DND-41 (cell line): Measurements from ENCODE around the gene EPS8L3.

ENCODE experiments used
- ATAC-seq: fragments of 200-7000 bp; cut with Tn5 transposase; 3 replicates; pipeline ENCODE4 v1.9.1; 2021; ENCODE audit warnings: low read depth; ENCODE audit not compliant: insufficient read depth
- DNase-seq: peaks from one replicate; pipeline ENCODE4 v3.0.0-alpha.2; 2020
- H2AFZ ChIP-seq: 2 replicates; pipeline ENCODE4 v1.6.0; 2012; ENCODE audit warnings: low read depth, low read length
- H3K27ac ChIP-seq: 2 replicates; pipeline ENCODE4 v1.5.1; 2012; ENCODE audit warnings: low read length, inconsistent platforms
- H3K27me3 ChIP-seq: fragments of 200-600 bp; sonication (generic); 2 replicates; pipeline ENCODE4 v1.6.0; 2012; ENCODE audit warnings: low read length, mild to moderate bottlenecking, inconsistent platforms; ENCODE audit not compliant: insufficient read depth, poor library complexity
- H3K36me3 ChIP-seq: 2 replicates; pipeline ENCODE4 v1.5.1; 2012; ENCODE audit warnings: low read length, inconsistent platforms; ENCODE audit not compliant: insufficient read depth
- H3K4me1 ChIP-seq: 2 replicates; pipeline ENCODE4 v1.5.1; 2012; ENCODE audit warnings: mild to moderate bottlenecking, low read length; ENCODE audit not compliant: insufficient read depth
- H3K4me2 ChIP-seq: 2 replicates; pipeline ENCODE4 v1.6.0; 2012; ENCODE audit warnings: mild to moderate bottlenecking, moderate library complexity, low read length, inconsistent platforms; ENCODE audit not compliant: insufficient read depth
- H3K4me3 ChIP-seq, 2 experiments: fragments of 200-600 bp in 1 of 2; shearing (Covaris generic) in 1 of 2; 2 replicates each; pipeline ENCODE4 v1.5.1; 2012 to 2016; ENCODE audit warnings: inconsistent platforms in 2 of 2, low read length in 2 of 2, mild to moderate bottlenecking in 2 of 2, low read depth in 1 of 2, moderate library complexity in 1 of 2
- H3K79me2 ChIP-seq: 2 replicates; pipeline ENCODE4 v1.6.0; 2012; ENCODE audit warnings: low read length, inconsistent platforms; ENCODE audit not compliant: insufficient read depth
- H3K9ac ChIP-seq: 2 replicates; pipeline ENCODE4 v1.6.0; 2012; ENCODE audit warnings: low read depth, mild to moderate bottlenecking, inconsistent platforms, low read length, moderate library complexity
- H3K9me3 ChIP-seq: 2 replicates; pipeline ENCODE4 v1.5.1; 2012; ENCODE audit warnings: low read length, moderate library complexity, mild to moderate bottlenecking, inconsistent platforms; ENCODE audit not compliant: insufficient read depth, severe bottlenecking
- H4K20me1 ChIP-seq: 2 replicates; pipeline ENCODE4 v1.6.0; 2012; ENCODE audit warnings: low read length; ENCODE audit not compliant: insufficient read depth
- CTCF ChIP-seq: IDR thresholded peaks from 2 replicates; pipeline ENCODE4 v1.5.1; 2012; ENCODE audit warnings: borderline replicate concordance, low read length, moderate library complexity, mild to moderate bottlenecking; ENCODE audit not compliant: poor library complexity, severe bottlenecking; ENCODE audit errors: extremely low read depth
- EZH2 ChIP-seq: IDR thresholded peaks from 3 replicates; pipeline ENCODE4 v1.6.1; 2012; ENCODE audit warnings: borderline replicate concordance, low read depth, mild to moderate bottlenecking, moderate library complexity, low read length, inconsistent platforms; ENCODE audit not compliant: severe bottlenecking

EPS8L3 gene

DNA sequence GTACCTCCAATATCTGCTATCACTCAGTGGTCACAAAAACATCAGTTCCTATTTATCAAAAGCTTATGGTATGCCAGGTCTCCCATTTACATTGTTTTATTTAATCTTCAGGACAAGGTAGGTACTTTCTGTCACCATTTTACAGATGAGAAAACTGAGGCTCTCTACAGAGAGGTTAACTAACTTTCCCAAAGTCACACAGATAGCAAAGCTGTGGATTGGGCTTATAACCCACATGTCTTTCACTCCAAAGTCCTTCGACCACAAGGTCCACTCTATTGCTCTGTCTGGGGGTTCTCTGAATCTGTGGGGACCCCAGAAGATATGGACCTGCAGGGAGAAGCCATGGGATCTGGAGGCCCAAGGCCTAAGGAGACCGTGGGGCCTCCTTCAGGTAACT lies 26.6 kb upstream of the EPS8L3 start:
- no peak for ATAC-seq
- H3K4me2 ChIP-seq = no peak overlapping the region
- H3K27me3 ChIP-seq = no peaks in the 10 kb centered on the region
- H3K36me3 ChIP-seq = no peaks in the 10 kb centered on the region
- H4K20me1 ChIP-seq = no peaks in the 10 kb centered on the region
- H3K4me1 ChIP-seq = peaks cover 55% of the 10 kb centered on the region
- no peak overlapping the region for H3K4me3 ChIP-seq
- H3K27ac ChIP-seq = peak overlapping the region; percentile 82
- H2AFZ ChIP-seq = peak overlapping the region; percentile 24; the same call in 1 of the 2 replicates
- peak overlapping the region; percentile 41 for H3K9ac ChIP-seq
- TF ChIP-seq CTCF = no peak
- H3K79me2 ChIP-seq = no peaks in the 10 kb centered on the region
- no peak for DNase-seq
- no peaks in the 10 kb centered on the region for H3K9me3 ChIP-seq

- no peak for TF ChIP-seq EZH2
- no peak for TF ChIP-seq CTCF
- Histone ChIP-seq H3K9me3 (no peaks in the 10 kb centered on the region), H3K4me3 (no peak overlapping the region), H3K27me3 (no peaks in the 10 kb centered on the region), H3K36me3 (no peaks in the 10 kb centered on the region), H3K79me2 (no peaks in the 10 kb centered on the region), H3K9ac (no peak overlapping the region), H3K27ac (peak overlapping the region; percentile 33; the same call in 1 of the 2 replicates), H3K4me1 (peaks cover 54% of the 10 kb centered on the region), H4K20me1 (no peaks in the 10 kb centered on the region), H3K4me2 (no peak overlapping the region), H2AFZ (no peak overlapping the region)
- no peak for ATAC-seq
- DNase-seq = no peak
These were observed 25.9 kb upstream of the EPS8L3 start for GRCh38 chr1:109789551-109790180.

GRCh38 chr1:109788695-109789521 lies 25.2 kb upstream of the EPS8L3 start:
- H3K4me2 ChIP-seq = no peak overlapping the region

More at GRCh38 chr1:109788695-109789521, 25.2 kb upstream of the EPS8L3 start:
- DNase-seq = no peak
- TF ChIP-seq CTCF = peak; percentile 28
- no peak for TF ChIP-seq EZH2
- no peaks in the 10 kb centered on the region for H3K79me2 ChIP-seq
- no peak overlapping the region for H3K4me3 ChIP-seq
- H3K27ac ChIP-seq = peak overlapping the region; percentile 33; the same call in 1 of the 2 replicates
- H4K20me1 ChIP-seq = no peaks in the 10 kb centered on the region
- H3K36me3 ChIP-seq = no peaks in the 10 kb centered on the region
- no peak overlapping the region for H2AFZ ChIP-seq
- H3K9me3 ChIP-seq = no peaks in the 10 kb centered on the region
- no peaks in the 10 kb centered on the region for H3K27me3 ChIP-seq
- H3K9ac ChIP-seq = no peak overlapping the region
- peaks cover 46% of the 10 kb centered on the region for H3K4me1 ChIP-seq
- no peak for ATAC-seq
